SW480 (cell line): ENCODE measurements around the gene CDH15.
"Not testable (repeated sequence)": the region's sequence is repeated elsewhere in the genome, so short reads cannot be mapped to it uniquely, and the experiment has no call there.

ENCODE experiments used
- DNase-seq: peaks from one replicate; pipeline ENCODE4 v3.0.0-alpha.2; 2016; ENCODE audit warnings: low spot score

CDH15 gene

GRCh38 chr16:89187770-89188392 lies 16.3 kb downstream of the CDH15 start:
- DNase-seq: peak; percentile 58

GRCh38 chr16:89188471-89189357 lies 17.2 kb downstream of the CDH15 start:
- not testable (repeated sequence) for DNase-seq

GRCh38 chr16:89189358-89190025 lies 17.9 kb downstream of the CDH15 start:
- DNase-seq: no peak

GRCh38 chr16:89190150-89190958 lies 18.8 kb downstream of the CDH15 start:
- no peak for DNase-seq

DNA sequence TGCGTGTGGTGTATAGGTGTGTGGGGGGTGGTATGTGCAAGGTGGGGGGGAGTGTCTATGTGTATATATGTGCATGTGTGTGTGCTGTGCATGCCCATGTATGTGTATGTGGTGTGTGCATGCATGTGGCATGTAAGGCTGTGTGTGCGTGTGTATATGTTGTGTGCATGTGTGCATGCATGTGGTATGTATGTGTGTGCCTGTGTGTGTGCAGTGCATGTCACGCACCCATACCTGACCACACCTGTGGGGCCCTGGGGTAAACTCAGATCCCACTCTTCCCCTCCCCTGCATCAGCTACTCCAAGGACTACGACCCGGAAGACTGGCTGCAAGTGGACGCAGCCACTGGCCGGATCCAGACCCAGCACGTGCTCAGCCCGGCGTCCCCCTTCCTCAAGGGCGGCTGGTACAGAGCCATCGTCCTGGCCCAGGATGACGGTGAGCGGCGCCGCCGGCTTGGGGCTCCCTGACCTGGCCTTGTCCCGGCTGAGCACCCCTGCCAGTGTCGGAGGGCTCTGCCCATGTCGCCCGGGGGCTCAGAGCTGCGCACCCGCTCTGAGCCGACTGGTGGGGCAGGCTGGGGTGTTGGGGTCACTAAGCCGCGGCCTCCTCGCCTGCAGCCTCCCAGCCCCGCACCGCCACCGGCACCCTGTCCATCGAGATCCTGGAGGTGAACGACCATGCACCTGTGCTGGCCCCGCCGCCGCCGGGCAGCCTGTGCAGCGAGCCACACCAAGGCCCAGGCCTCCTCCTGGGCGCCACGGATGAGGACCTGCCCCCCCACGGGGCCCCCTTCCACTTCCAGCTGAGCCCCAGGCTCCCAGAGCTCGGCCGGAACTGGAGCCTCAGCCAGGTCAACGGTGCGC lies 19.7 kb downstream of the CDH15 start:
- DNase-seq: no peak

- no peak for DNase-seq
These were observed 20.3 kb downstream of the CDH15 start for GRCh38 chr16:89191901-89192185.

GRCh38 chr16:89192186-89192955 lies 20.8 kb downstream of the CDH15 start:
- peak; percentile 63 for DNase-seq

- peak; percentile 48 for DNase-seq
These were observed 21.5 kb downstream of the CDH15 start for GRCh38 chr16:89192956-89193575.

- DNase-seq: no peak
These were observed 22.2 kb downstream of the CDH15 start for GRCh38 chr16:89193576-89194293.

DNA sequence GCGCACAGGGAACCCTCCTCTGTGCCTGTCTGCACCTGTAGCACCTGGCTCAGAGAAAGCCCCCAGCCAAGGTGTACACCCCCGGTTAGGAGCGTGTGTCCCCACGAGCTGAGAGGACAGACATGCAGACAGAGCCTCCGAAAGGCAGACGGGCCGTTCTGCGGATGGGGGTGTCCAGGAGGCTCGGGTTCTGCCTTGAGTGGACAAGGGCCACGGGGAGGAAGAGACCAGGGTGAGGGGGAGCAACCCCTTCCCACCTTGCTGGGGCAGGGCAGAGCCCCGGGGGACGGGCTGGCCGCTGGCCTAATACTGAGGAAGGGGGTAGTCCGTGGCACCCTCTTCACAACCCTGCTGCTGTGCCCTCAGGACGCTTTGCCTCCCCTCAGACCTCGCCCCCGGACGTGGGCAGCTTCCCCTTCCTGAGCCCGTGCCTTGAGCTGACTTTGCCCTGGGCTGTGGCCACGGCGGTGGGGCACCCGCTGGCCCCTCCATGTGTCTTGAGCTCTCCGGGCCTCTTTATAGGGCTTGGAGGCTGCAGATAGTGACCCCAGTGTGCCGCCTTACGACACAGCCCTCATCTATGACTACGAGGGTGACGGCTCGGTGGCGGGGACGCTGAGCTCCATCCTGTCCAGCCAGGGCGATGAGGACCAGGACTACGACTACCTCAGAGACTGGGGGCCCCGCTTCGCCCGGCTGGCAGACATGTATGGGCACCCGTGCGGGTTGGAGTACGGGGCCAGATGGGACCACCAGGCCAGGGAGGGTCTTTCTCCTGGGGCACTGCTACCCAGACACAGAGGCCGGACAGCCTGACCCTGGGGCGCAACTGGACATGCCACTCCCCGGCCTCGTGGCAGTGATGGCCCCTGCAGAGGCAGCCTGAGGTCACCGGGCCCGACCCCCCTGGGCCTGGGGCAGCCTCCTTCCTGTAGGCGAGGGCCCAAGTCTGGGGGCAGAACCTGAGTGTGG lies 23.1 kb downstream of the CDH15 start:
- no peak for DNase-seq

- DNase-seq: no peak
These were observed 24.1 kb downstream of the CDH15 start for GRCh38 chr16:89195521-89196171.

DNA sequence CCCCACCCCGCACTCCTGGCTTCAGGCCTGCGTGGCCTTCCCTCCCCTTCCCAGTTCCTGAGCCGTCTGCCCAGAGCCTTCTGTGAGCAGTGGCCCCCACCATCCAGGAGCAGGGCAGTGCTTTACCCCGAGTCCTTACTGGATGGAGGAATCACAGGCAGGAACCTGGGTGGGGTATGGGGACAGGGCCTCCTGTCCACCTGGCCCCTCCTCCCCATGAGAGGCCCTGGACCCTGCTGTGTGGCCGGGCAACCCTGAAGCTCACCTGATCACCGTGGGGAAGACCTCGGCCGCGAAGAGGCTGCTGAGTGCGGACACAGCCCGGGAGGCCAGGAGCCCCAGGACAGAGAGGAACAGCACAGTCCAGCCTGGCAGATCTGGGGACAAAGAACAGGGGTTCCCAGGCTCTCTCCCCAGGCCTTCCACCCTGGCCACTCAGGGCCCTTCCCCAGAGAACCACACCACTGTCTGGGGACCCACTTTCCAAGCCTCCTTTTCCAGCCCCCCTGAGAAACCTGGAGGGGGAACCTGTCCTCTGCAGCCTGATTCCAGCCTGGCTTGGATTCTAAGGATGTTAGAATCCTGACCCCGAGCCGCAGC lies 25.6 kb downstream of the CDH15 start:
- no peak for DNase-seq

GRCh38 chr16:89197633-89198416 lies 26.3 kb downstream of the CDH15 start:
- no peak for DNase-seq

- DNase-seq: no peak
These were observed 27.1 kb downstream of the CDH15 start for GRCh38 chr16:89198417-89199240.
